ENCODE measurements around the gene PRPF19.

Gene PRPF19

GRCh38 chr11:60872124-60872960, 34.0 kb downstream of the PRPF19 start:
- DNase-seq: no peak

- DNase-seq: no peak
Observed at GRCh38 chr11:60871378-60872061, 34.9 kb downstream of the PRPF19 start.

GRCh38 chr11:60870733-60871377, 35.5 kb downstream of the PRPF19 start:
- DNase-seq: no peak

GRCh38 chr11:60870276-60870675, 36.1 kb downstream of the PRPF19 start:
- no peak for DNase-seq

- no peak for DNase-seq
Observed at GRCh38 chr11:60869451-60869825, 36.9 kb downstream of the PRPF19 start.

GRCh38 chr11:60868682-60869450, 37.5 kb downstream of the PRPF19 start:
- no peak for DNase-seq

- no peak for DNase-seq
Observed at GRCh38 chr11:60867871-60868681, 38.3 kb downstream of the PRPF19 start.

GRCh38 chr11:60866911-60867870, 39.2 kb downstream of the PRPF19 start, which contains the start of gene ZP1:
ZP1 (plus strand) TSS chr11:60867542; CDS start chr11:60867562, 20 bp downstream.
- DNase-seq: no peak

- no peak for DNase-seq
Observed at GRCh38 chr11:60864856-60865513, 41.4 kb downstream of the PRPF19 start.

GRCh38 chr11:60863550-60864521, 42.5 kb downstream of the PRPF19 start:
- DNase-seq: no peak

GRCh38 chr11:60862171-60862570, 44.2 kb downstream of the PRPF19 start:
- DNase-seq: peak; percentile 6

- DNase-seq: no peak
Observed at GRCh38 chr11:60860943-60861342, 45.4 kb downstream of the PRPF19 start.

GRCh38 chr11:60859616-60860250, 46.7 kb downstream of the PRPF19 start:
- DNase-seq: no peak

- no peak for DNase-seq
Observed at GRCh38 chr11:60858731-60859464, 47.5 kb downstream of the PRPF19 start.

- DNase-seq: no peak
Observed at GRCh38 chr11:60858236-60858635, 48.1 kb downstream of the PRPF19 start.

GRCh38 chr11:60857378-60858232, 48.8 kb downstream of the PRPF19 start:
- no peak for DNase-seq

Measured in activated CD8-positive, alpha-beta memory T cell treated with anti-CD3 and anti-CD28 coated beads, Interleukin-2, amount 50 U/mL, for 4 hours (primary cell).